PC-3 (cell line): ENCODE measurements around the gene DHX16.

ENCODE experiments used
- EZH2 ChIP-seq: fragments of 300-600 bp; sonication (generic); IDR thresholded peaks from one replicate; pipeline ENCODE4 v1.6.1; 2017; ENCODE audit warnings: antibody characterized with exemption, mild to moderate bottlenecking, low read length; ENCODE audit not compliant: unreplicated experiment
- EZH2phosphoT487 ChIP-seq: fragments of 300-600 bp; sonication (generic); IDR thresholded peaks from 2 replicates; pipeline ENCODE4 v1.6.1; 2018; ENCODE audit warnings: mild to moderate bottlenecking, antibody characterized with exemption, low read length, borderline replicate concordance
- TF ChIP-seq, protein P1 (sequence below): fragments of 300-600 bp; sonication (generic); conservative IDR thresholded peaks from 2 replicates; pipeline ENCODE4 v1.5.1; 2017; ENCODE audit warnings: antibody characterized with exemption, low read depth, mild to moderate bottlenecking, low read length

DNA sequence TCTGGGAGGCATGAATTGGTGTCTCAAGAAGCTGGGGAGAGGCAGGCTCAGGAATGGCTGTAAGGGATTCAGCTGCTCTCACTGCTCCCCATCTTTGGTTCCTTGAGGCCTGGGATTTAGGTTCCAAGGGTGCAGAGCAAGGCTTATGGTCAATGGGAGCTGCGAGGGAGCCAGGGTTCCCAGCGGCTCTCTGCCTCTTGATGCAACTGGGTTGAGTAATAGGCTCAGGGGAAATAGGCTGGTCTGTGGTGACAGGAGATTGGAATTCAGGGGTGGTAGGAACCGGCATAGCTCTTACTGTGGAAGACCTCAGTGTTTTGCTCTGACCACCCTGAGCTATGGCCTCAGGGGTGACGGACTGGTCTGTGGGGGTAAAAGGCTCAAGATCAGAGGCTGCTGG, 31.0 kb upstream of the DHX16 start:
- TF ChIP-seq, protein P1, sequence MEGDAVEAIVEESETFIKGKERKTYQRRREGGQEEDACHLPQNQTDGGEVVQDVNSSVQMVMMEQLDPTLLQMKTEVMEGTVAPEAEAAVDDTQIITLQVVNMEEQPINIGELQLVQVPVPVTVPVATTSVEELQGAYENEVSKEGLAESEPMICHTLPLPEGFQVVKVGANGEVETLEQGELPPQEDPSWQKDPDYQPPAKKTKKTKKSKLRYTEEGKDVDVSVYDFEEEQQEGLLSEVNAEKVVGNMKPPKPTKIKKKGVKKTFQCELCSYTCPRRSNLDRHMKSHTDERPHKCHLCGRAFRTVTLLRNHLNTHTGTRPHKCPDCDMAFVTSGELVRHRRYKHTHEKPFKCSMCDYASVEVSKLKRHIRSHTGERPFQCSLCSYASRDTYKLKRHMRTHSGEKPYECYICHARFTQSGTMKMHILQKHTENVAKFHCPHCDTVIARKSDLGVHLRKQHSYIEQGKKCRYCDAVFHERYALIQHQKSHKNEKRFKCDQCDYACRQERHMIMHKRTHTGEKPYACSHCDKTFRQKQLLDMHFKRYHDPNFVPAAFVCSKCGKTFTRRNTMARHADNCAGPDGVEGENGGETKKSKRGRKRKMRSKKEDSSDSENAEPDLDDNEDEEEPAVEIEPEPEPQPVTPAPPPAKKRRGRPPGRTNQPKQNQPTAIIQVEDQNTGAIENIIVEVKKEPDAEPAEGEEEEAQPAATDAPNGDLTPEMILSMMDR: no peak
- TF ChIP-seq EZH2 (no peak), EZH2phosphoT487 (no peak)
